ENCODE results near the gene APRT. TPM values are rescaled to one million over a fixed set of nuclear protein-coding genes. Genes with fewer than 3 reads are reported as not detected.

Gene APRT
- total and polyA plus RNA-seq, 10 of the 15 experiments (the other 5 are each of a cell fraction or from before 2014, with no cell fraction given), result 30.6 to 495 (median 166) TPM

- ChIA-PET RAD21 (ENCODE audit: unreplicated experiment) (no interaction called here), CTCF (interaction anchor here (0.6 kb wide), 1 partner anchor 48 kb away, joined by 3 read pairs; no protein-coding TSS in a partner anchor), POLR2A (interaction anchor here (0.7 kb wide), 1 partner anchor 32 kb away, joined by 3 read pairs; no protein-coding TSS in a partner anchor), SMC1A (ENCODE audit: uncharacterized antibody, unreplicated experiment) (interaction anchor here (0.7 kb wide), 1 partner anchor 38 kb away, joined by 3 read pairs; the partner anchor contains the start of genes GALNS and TRAPPC2L)
- Histone ChIP-seq H3K27ac (ENCODE audit: control insufficient read depth, insufficient read depth) (no peak overlapping the region), H3K79me2 (ENCODE audit: control insufficient read depth, insufficient read depth, low read length) (no peaks in the 10 kb centered on the region), H3K9ac (ENCODE audit: control insufficient read depth, insufficient read depth, low read length) (no peak overlapping the region), H3K4me3 (no peak overlapping the region), H3K4me2 (ENCODE audit: control insufficient read depth, insufficient read depth) (no peak overlapping the region), H3K36me3 (ENCODE audit: control insufficient read depth in 2 of 2, insufficient read depth in 2 of 2, low read length in 1 of 2) (no peaks in the 10 kb centered on the region), H3K9me3 (replicated peaks; ENCODE audit: control insufficient read depth, insufficient read depth, low read length) (no peaks in the 10 kb centered on the region), H2AFZ (ENCODE audit: control insufficient read depth, low read depth, low read length) (no peak overlapping the region), H4K20me1 (ENCODE audit: control insufficient read depth, insufficient read depth) (no peaks in the 10 kb centered on the region), H3K27me3 (replicated peaks in 1 of 2; ENCODE audit: control insufficient read depth in 2 of 2, insufficient read depth in 2 of 2, low read length in 1 of 2) (no peaks in the 10 kb centered on the region), H3K4me1 (ENCODE audit: control insufficient read depth, insufficient read depth, low read length) (no peaks in the 10 kb centered on the region)
- DNase-seq (ENCODE audit: low read depth, low spot score) (no peak), FAIRE-seq (no peak), ATAC-seq (no peak)
- intact Hi-C loops (cut with micrococcal nuclease; ENCODE audit: unreplicated experiment), result no loop called here
- WGBS (ENCODE audit: insufficient coverage, insufficient replicate concordance, low lambda C conversion rate, missing lambda C conversion rate), result 84% methylated on average over 12 of the region's 16 CpGs
- no peak for TF ChIP-seq IKZF1 (conservative IDR thresholded peaks at IDR 0.05)
- no peak for TF ChIP-seq SMAD1 (IDR thresholded peaks at IDR 0.05; ENCODE audit: low read depth, partially characterized antibody)
- TF ChIP-seq CBFB (IDR thresholded peaks at IDR 0.05; ENCODE audit: low read depth), result no peak
- TF ChIP-seq, protein P1, sequence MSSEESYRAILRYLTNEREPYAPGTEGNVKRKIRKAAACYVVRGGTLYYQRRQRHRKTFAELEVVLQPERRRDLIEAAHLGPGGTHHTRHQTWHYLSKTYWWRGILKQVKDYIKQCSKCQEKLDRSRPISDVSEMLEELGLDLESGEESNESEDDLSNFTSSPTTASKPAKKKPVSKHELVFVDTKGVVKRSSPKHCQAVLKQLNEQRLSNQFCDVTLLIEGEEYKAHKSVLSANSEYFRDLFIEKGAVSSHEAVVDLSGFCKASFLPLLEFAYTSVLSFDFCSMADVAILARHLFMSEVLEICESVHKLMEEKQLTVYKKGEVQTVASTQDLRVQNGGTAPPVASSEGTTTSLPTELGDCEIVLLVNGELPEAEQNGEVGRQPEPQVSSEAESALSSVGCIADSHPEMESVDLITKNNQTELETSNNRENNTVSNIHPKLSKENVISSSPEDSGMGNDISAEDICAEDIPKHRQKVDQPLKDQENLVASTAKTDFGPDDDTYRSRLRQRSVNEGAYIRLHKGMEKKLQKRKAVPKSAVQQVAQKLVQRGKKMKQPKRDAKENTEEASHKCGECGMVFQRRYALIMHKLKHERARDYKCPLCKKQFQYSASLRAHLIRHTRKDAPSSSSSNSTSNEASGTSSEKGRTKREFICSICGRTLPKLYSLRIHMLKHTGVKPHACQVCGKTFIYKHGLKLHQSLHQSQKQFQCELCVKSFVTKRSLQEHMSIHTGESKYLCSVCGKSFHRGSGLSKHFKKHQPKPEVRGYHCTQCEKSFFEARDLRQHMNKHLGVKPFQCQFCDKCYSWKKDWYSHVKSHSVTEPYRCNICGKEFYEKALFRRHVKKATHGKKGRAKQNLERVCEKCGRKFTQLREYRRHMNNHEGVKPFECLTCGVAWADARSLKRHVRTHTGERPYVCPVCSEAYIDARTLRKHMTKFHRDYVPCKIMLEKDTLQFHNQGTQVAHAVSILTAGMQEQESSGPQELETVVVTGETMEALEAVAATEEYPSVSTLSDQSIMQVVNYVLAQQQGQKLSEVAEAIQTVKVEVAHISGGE (CRISPR knock-in tag; IDR thresholded peaks at IDR 0.05), result no peak
- TF ChIP-seq TCF3 (IDR thresholded peaks at IDR 0.05; ENCODE audit: borderline replicate concordance, insufficient read depth, low read depth, low read length), result no peak
- no peak for TF ChIP-seq PAX8 (IDR thresholded peaks at IDR 0.05)
- TF ChIP-seq, protein P2, sequence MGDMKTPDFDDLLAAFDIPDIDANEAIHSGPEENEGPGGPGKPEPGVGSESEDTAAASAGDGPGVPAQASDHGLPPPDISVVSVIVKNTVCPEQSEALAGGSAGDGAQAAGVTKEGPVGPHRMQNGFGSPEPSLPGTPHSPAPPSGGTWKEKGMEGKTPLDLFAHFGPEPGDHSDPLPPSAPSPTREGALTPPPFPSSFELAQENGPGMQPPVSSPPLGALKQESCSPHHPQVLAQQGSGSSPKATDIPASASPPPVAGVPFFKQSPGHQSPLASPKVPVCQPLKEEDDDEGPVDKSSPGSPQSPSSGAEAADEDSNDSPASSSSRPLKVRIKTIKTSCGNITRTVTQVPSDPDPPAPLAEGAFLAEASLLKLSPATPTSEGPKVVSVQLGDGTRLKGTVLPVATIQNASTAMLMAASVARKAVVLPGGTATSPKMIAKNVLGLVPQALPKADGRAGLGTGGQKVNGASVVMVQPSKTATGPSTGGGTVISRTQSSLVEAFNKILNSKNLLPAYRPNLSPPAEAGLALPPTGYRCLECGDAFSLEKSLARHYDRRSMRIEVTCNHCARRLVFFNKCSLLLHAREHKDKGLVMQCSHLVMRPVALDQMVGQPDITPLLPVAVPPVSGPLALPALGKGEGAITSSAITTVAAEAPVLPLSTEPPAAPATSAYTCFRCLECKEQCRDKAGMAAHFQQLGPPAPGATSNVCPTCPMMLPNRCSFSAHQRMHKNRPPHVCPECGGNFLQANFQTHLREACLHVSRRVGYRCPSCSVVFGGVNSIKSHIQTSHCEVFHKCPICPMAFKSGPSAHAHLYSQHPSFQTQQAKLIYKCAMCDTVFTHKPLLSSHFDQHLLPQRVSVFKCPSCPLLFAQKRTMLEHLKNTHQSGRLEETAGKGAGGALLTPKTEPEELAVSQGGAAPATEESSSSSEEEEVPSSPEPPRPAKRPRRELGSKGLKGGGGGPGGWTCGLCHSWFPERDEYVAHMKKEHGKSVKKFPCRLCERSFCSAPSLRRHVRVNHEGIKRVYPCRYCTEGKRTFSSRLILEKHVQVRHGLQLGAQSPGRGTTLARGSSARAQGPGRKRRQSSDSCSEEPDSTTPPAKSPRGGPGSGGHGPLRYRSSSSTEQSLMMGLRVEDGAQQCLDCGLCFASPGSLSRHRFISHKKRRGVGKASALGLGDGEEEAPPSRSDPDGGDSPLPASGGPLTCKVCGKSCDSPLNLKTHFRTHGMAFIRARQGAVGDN (IDR thresholded peaks at IDR 0.05), result no peak
- TF ChIP-seq ATF3 (IDR thresholded peaks at IDR 0.05; ENCODE audit: borderline replicate concordance, extremely low read depth, low read depth, low read length), result no peak
- TF ChIP-seq RAD21 (IDR thresholded peaks at IDR 0.05; ENCODE audit: insufficient read depth, low read depth, low read length), result no peak
- in situ Hi-C loops (cut with MboI), result no loop called here
- no TSS peak for BruUV-seq (replicated peaks)
Observed at GRCh38 chr16:88819126-88819525, 7.4 kb upstream of the APRT start.

Measured in GM12878 (cell line).